B cell (primary cell): Measurements from ENCODE around the gene STXBP5L. TPM values are rescaled to one million over a fixed set of nuclear protein-coding genes. Genes with fewer than 3 reads are reported as not detected.
"Not testable (repeated sequence)": the region's sequence is repeated elsewhere in the genome, so short reads cannot be mapped to it uniquely, and the experiment has no call there.

Source experiments
- ATAC-seq: fragments of 200-7000 bp; cut with Tn5 transposase; one replicate; pipeline ENCODE4 v1.10.0; 2021; ENCODE audit warnings: low read depth, mild to moderate bottlenecking, moderate number of reproducible peaks, moderate library complexity
- CTCF ChIA-PET: fragments of 350-600 bp; sonication (Branson Sonifier 250); formaldehyde crosslinking; loops from one replicate; lab custom pipeline; 2021; ENCODE audit warnings: antibody characterized with exemption, inconsistent platforms; lab: Charles Lee
- POLR2A ChIA-PET: fragments of 350-600 bp; sonication (Branson Sonifier 250); formaldehyde crosslinking; loops from one replicate; lab custom pipeline; 2021; ENCODE audit warnings: antibody characterized with exemption; lab: Charles Lee
- DNase-seq: peaks from one replicate; pipeline ENCODE4 v3.0.0; 2013
- H2AFZ ChIP-seq: 2 replicates; pipeline ENCODE4 v1.6.1; 2012; ENCODE audit warnings: mild to moderate bottlenecking, low read depth, low read length; ENCODE audit not compliant: insufficient read depth, poor library complexity, severe bottlenecking
- H3K27ac ChIP-seq, 2 donors: 1 replicate in 1 of 2; 2 replicates in 1 of 2; pipeline ENCODE4 v1.5.1; 2012 to 2013; ENCODE audit warnings: low read length in 2 of 2, mild to moderate bottlenecking in 2 of 2, moderate library complexity in 1 of 2
- H3K27me3 ChIP-seq, 4 experiments: fragments of 200-600 bp in 1 of 4; sonication (generic) in 1 of 4; replicated peaks in 1 of 4; 1 replicate in 2 of 4; 2 replicates in 2 of 4; pipeline versions ENCODE4 v1.6.1 to v1.7.0; 2013 to 2016; ENCODE audit warnings: low read length in 3 of 4, mild to moderate bottlenecking in 2 of 4, mixed read lengths in 1 of 4, moderate library complexity in 1 of 4; ENCODE audit not compliant: insufficient read depth in 4 of 4, control insufficient read depth in 3 of 4; ENCODE audit errors: control extremely low read depth in 1 of 4
- H3K36me3 ChIP-seq, 2 experiments: replicated peaks in 1 of 2; 1 replicate in 1 of 2; 2 replicates in 1 of 2; pipeline versions ENCODE4 v1.6.1 to v1.7.1; 2013; ENCODE audit warnings: low read length in 1 of 2; ENCODE audit not compliant: insufficient read depth in 2 of 2, control insufficient read depth in 1 of 2; ENCODE audit errors: control extremely low read depth in 1 of 2, extremely low read depth in 1 of 2
- H3K4me1 ChIP-seq, 2 donors: fragments of 200-600 bp in 1 of 2; sonication (generic) in 1 of 2; 1 replicate in 1 of 2; 2 replicates in 1 of 2; pipeline versions ENCODE4 v1.5.1 to v1.6.1; 2013 to 2017; ENCODE audit warnings: low read length in 2 of 2; ENCODE audit not compliant: control insufficient read depth in 2 of 2, insufficient read depth in 2 of 2
- H3K4me2 ChIP-seq: replicated peaks from 2 replicates; pipeline ENCODE3; 2012; ENCODE audit warnings: mild to moderate bottlenecking, low read depth, low read length; ENCODE audit not compliant: poor library complexity, severe bottlenecking
- H3K4me3 ChIP-seq, 5 experiments: fragments of 200-600 bp in 1 of 5; sonication (generic) in 1 of 5; 1 replicate in 3 of 5; 2 replicates in 2 of 5; pipeline versions ENCODE4 v1.5.1 to v1.7.0; 2011 to 2016; ENCODE audit warnings: low read length in 4 of 5, mild to moderate bottlenecking in 4 of 5, low read depth in 2 of 5, control low read depth in 1 of 5, moderate library complexity in 1 of 5; ENCODE audit not compliant: insufficient read depth in 1 of 5; ENCODE audit errors: control extremely low read depth in 1 of 5, extremely low read depth in 1 of 5
- H3K79me2 ChIP-seq: fragments of 200-600 bp; sonication (generic); one replicate; pipeline ENCODE4 v1.6.0; 2016; ENCODE audit warnings: low read length; ENCODE audit not compliant: control insufficient read depth, insufficient read depth
- H3K9ac ChIP-seq: fragments of 200-600 bp; sonication (generic); 2 replicates; pipeline ENCODE4 v1.6.1; 2017; ENCODE audit warnings: mild to moderate bottlenecking, low read length, moderate library complexity
- H3K9me3 ChIP-seq, 3 donors: one replicate each; pipeline versions ENCODE4 v1.6.1 to v1.7.1; 2013; ENCODE audit warnings: low read length in 2 of 3; ENCODE audit not compliant: control insufficient read depth in 2 of 3, insufficient read depth in 1 of 3; ENCODE audit errors: control extremely low read depth in 1 of 3
- H4K20me1 ChIP-seq: 2 replicates; pipeline ENCODE4 v1.6.0; 2012; ENCODE audit warnings: mild to moderate bottlenecking, low read length; ENCODE audit not compliant: insufficient read depth, control insufficient read depth, poor library complexity, severe bottlenecking
- H3K27ac Mint-ChIP-seq: one replicate; pipeline ENCODE4 v1.8.0; 2021; ENCODE audit warnings: mixed read lengths
- H3K27me3 Mint-ChIP-seq: one replicate; pipeline ENCODE4 v1.8.0; 2021; ENCODE audit warnings: mixed read lengths
- H3K4me1 Mint-ChIP-seq: one replicate; pipeline ENCODE4 v1.8.0; 2021; ENCODE audit warnings: mixed read lengths
- H3K4me3 Mint-ChIP-seq: one replicate; pipeline ENCODE4 v1.8.0; 2021; ENCODE audit warnings: mixed read lengths
- H3K9me3 Mint-ChIP-seq: one replicate; pipeline ENCODE4 v1.8.0; 2022; ENCODE audit warnings: mixed read lengths; ENCODE audit not compliant: insufficient read depth
- CTCF ChIP-seq: fragments of 200-600 bp; IDR thresholded peaks from one replicate; pipeline ENCODE4 v1.8.0; 2022; ENCODE audit warnings: antibody characterized with exemption, mild to moderate bottlenecking
- EZH2 ChIP-seq: IDR thresholded peaks from 2 replicates; pipeline ENCODE4 v1.6.1; 2012; ENCODE audit warnings: borderline replicate concordance, low read depth, mild to moderate bottlenecking, moderate library complexity, low read length; ENCODE audit not compliant: insufficient read depth, poor library complexity, severe bottlenecking
- WGBS: methylation state at CpG from one replicate; pipeline ENCODE4 v1.1.5; 2013; ENCODE audit warnings: missing lambda C conversion rate; ENCODE audit not compliant: insufficient coverage; 5-methylcytosine and 5-hydroxymethylcytosine counted together
- intact Hi-C: fragments of 100-400 bp; cut with micrococcal nuclease; formaldehyde crosslinking; loops from one replicate; pipeline ENCODE4 v1.10.0; 2022
- polyA plus RNA-seq: library from polyadenylated mRNA; depleted of rRNA; stranded (reverse); fragments of >200 nt; gene quantifications from 2 replicates; pipeline ENCODE4 v1.2.3, GENCODE V29; 2012
- total RNA-seq, 2 donors: library from RNA; stranded (reverse); fragments of 120-200 nt in 1 of 2; gene quantifications; 1 replicate in 1 of 2; 2 replicates in 1 of 2; pipeline versions ENCODE4 v1.2.3 to v1.2.4, GENCODE V29; 2013 to 2022

Gene STXBP5L
- total and polyA plus RNA-seq, 2 donors (not counting 1 experiment from before 2014, with no cell fraction given), result not detected

GRCh38 chr3:121398051-121398450 lies 490.0 kb downstream of the STXBP5L start:
- H3K79me2 ChIP-seq, H2AFZ ChIP-seq, H3K4me1 Mint-ChIP-seq, H3K4me3 Mint-ChIP-seq, DNase-seq, intact Hi-C loops, ATAC-seq, H4K20me1 ChIP-seq, H3K27ac Mint-ChIP-seq, CTCF ChIA-PET, H3K36me3 ChIP-seq, H3K27ac ChIP-seq, H3K9ac ChIP-seq, H3K4me3 ChIP-seq, H3K4me1 ChIP-seq, POLR2A ChIA-PET, H3K27me3 ChIP-seq, H3K4me2 ChIP-seq, H3K9me3 Mint-ChIP-seq, H3K9me3 ChIP-seq: not testable (repeated sequence)
- peaks cover 13% of the 10 kb centered on the region for H3K27me3 Mint-ChIP-seq
- WGBS, result 100% methylated on average over 1 of the region's 8 CpGs

GRCh38 chr3:121399820-121400219 lies 491.8 kb downstream of the STXBP5L start:
- Histone ChIP-seq H2AFZ (no peak overlapping the region), H4K20me1 (no peaks in the 10 kb centered on the region), H3K27me3 (no peaks in the 10 kb centered on the region), H3K4me2 (no peak overlapping the region), H3K79me2 (no peaks in the 10 kb centered on the region), H3K9ac (no peak overlapping the region), H3K36me3 (no peaks in the 10 kb centered on the region), H3K27ac (no peak overlapping the region), H3K9me3 (no peaks in the 10 kb centered on the region), H3K4me3 (no peak overlapping the region), H3K4me1 (no peaks in the 10 kb centered on the region)
- intact Hi-C loops, result no loop called here
- Mint-ChIP-seq H3K27ac (no peak overlapping the region), H3K27me3 (peaks cover 13% of the 10 kb centered on the region), H3K4me1 (no peaks in the 10 kb centered on the region), H3K9me3 (no peaks in the 10 kb centered on the region), H3K4me3 (no peak overlapping the region)
- no peak for DNase-seq
- no peak for ATAC-seq
- TF ChIP-seq CTCF (no peak), EZH2 (no peak)
- ChIA-PET POLR2A (no interaction called here), CTCF (no interaction called here)
